NCI-H2107 treated with DMSO at 0.1 percent for 48 hours (cell line): ENCODE results near the gene MSS51.
A peak's percentile ranks its signal among the peaks of the same experiment; 100 is the strongest.
"Not testable (repeated sequence)": the region's sequence is repeated elsewhere in the genome, so short reads cannot be mapped to it uniquely, and the experiment has no call there.

ENCODE experiments used
- DNase-seq: peaks from one replicate; lab custom pipeline; 2025; ENCODE audit not compliant: unreplicated experiment; lab: John Stamatoyannopoulos, UW

Gene MSS51

GRCh38 chr10:73414230-73414945, 19.0 kb downstream of the MSS51 start:
- no peak for DNase-seq

DNA sequence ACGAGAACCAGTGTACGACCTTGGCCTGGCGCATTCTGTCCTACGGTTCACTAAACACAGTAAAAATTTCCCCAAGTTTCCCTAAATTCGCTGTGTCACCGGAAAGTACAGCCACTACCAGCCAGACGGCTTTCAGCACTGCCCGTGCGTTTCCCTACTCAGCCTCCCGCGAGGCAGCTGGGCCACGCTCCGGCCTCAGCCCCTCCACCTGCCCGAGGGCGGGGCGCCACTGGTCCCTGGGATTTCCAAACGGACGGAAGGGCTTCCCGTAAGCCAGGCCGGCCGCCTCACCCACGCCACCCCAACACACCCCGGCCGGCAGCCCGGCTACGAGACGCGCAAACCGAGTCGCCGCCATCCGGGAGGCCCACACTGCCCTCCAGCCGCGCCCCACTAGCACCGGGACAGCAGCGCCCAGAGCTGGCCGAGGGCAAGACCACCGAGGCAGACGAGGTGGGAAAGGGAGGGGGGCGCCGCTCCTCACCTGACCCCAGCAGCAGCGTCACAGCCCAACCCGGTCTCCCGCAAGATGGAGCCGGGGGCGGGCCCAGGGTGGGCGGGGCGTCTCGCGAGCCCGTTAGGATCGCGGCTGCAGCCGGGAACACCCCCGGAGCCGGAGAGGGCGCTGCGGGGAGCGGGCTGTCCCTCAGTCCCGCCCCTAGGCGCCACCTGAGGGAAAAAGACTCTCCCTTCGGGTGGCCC, 19.7 kb downstream of the MSS51 start, which contains the start of gene ANXA7:
Gene ANXA7, minus strand, starts transcription at position 531 of the 702 bp plus-strand sequence. CDS start 13,202 bp downstream, outside the sequence.
- DNase-seq, result peak; percentile 34

DNA sequence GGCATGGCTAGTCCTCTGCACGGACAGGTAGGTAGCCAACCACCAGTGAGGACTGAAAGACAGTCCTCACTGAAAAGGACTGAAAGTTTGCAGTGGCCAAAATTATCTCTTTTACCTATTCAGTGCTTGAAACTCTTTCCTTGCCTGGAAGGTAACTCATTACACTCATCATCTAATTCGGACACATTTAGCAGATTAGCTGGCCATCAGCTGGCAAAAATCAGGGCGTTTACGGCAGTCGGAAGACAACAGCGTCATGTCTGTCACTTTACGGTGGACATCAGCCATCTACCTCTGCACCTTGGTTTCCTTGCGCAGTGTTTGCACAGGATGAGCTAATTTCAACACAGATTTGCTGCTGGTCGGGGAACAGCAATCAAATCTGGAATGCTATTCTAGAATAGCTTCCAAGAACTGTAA, 20.2 kb downstream of the MSS51 start:
- DNase-seq, result no peak

DNA sequence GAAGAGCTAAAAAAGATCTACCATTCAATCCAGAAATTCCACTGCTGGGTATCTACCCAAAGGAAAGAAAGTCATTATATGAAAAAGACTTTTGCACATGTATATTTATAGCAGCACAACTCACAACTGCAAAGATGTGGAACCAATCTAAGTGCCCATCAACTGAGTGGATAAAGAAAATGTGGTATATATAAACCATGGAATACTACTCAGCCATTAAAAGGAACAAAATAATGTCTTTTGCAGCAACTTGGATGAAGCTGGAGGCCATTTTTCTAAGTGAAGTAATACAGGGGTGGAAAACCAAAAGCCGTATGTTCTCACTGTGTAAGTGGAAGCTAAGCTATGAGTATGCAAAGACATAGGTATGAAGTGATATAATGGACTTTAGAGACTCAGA, 22.5 kb downstream of the MSS51 start:
- no peak for DNase-seq

GRCh38 chr10:73408978-73409521, 24.3 kb downstream of the MSS51 start:
- DNase-seq, result no peak

- DNase-seq, result no peak
These were observed 25.3 kb downstream of the MSS51 start for GRCh38 chr10:73408061-73408460.

- DNase-seq, result no peak
These were observed 25.9 kb downstream of the MSS51 start for GRCh38 chr10:73407495-73407894.

- no peak for DNase-seq
These were observed 26.5 kb downstream of the MSS51 start for GRCh38 chr10:73406846-73407245.

GRCh38 chr10:73405556-73405955, 27.8 kb downstream of the MSS51 start:
- no peak for DNase-seq

DNA sequence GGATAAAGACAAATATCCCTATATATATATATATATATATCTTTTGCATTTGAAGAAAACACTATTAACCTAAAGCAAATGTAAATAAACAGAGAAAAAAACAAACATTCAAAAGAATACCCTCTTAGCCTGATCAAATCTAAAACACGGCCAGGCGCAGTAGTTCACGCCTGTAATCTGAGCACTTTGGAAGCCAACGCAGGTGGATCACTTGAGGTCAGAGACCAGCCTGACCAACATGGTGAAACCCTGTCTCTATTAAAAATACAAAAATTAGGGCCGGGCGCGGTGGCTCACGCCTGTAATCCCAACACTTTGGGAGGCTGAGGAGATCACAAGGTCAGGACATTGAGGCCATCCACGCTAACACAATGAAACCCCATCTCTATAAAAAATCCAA, 28.7 kb downstream of the MSS51 start:
- no peak for DNase-seq

GRCh38 chr10:73401636-73402035, 31.7 kb downstream of the MSS51 start:
- DNase-seq, result no peak

GRCh38 chr10:73399063-73399462, 34.3 kb downstream of the MSS51 start:
- no peak for DNase-seq

DNA sequence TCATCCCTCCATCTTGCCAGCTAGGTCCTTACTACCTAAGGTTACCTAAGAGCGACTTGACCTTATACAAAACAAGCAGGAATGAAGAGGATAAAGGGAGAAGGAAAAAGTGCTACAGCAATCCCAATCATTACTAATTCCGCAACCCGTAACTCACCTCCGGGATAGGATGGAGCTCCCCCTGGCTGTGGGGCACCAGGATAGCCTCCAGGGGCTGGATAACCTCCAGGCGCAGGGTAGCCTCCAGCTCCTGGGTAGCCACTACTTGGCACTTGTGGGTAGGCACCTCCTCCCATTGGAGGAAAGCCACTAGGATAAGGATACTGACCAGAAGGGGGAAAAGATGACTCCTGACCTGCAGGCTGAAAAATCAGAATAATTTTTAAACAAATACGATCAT, 35.3 kb downstream of the MSS51 start:
- DNase-seq, result no peak

DNA sequence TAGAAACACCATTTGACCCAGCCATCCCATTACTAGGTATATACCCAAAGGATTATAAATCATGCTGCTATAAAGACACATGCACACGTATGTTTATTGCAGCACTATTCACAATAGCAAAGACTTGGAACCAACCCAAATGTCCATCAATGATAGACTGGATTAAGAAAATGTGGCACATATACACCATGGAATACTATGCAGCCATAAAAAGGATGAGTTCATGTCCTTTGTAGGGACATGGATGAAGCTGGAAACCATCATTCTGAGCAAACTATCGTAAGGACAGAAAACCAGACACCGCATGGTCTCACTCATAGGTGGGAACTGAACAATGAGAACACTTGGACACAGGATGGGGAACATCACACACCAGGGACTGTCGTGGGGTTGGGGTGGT, 39.0 kb downstream of the MSS51 start:
- DNase-seq, result not testable (repeated sequence)

DNA sequence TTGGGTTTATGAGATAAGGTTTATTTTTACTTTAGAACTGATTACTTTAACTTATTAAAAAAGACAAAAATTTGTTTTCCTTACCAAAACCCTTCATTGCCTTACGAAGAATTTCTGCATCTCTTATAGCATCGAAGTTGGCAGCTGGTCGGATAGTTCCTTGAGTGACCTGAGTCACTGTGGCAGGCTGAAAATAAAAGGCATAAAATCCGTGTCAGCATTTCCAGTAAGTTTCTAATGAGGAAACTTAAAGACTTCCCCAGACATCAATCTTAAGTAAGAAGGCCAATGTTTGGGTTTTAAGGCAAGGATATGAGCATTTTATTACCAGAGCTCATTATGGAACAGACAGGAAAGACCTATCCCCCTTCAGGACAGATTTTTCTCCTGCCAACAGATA, 45.1 kb downstream of the MSS51 start:
- no peak for DNase-seq

GRCh38 chr10:73386583-73386982, 46.8 kb downstream of the MSS51 start:
- no peak for DNase-seq

GRCh38 chr10:73379064-73379748, 54.2 kb downstream of the MSS51 start:
- DNase-seq, result no peak

- no peak for DNase-seq
These were observed 56.7 kb downstream of the MSS51 start for GRCh38 chr10:73376679-73377078.
